Medulla oblongata (tissue), 1 donor: ENCODE measurements around the gene LPP.

Experiments
- DNase-seq: peaks from one replicate; pipeline ENCODE4 v3.0.0-alpha.2; 2015; ENCODE audit errors: extremely low spot score

LPP gene

GRCh38 chr3:188829130-188829529 is 675.2 kb downstream of the LPP start:
- no peak for DNase-seq

- no peak for DNase-seq
These were observed 675.6 kb downstream of the LPP start for GRCh38 chr3:188829576-188829975.

- DNase-seq = no peak
These were observed 676.9 kb downstream of the LPP start for GRCh38 chr3:188830893-188831292.

- no peak for DNase-seq
These were observed 678.2 kb downstream of the LPP start for GRCh38 chr3:188832146-188832545.

GRCh38 chr3:188832961-188833721 is 679.2 kb downstream of the LPP start:
- DNase-seq = no peak

- no peak for DNase-seq
These were observed 680.4 kb downstream of the LPP start for GRCh38 chr3:188834349-188834748.

- DNase-seq = no peak
These were observed 685.3 kb downstream of the LPP start for GRCh38 chr3:188839187-188839695.

GRCh38 chr3:188840290-188840689 is 686.3 kb downstream of the LPP start:
- no peak for DNase-seq

GRCh38 chr3:188841906-188842305 is 687.9 kb downstream of the LPP start:
- DNase-seq = no peak

- no peak for DNase-seq
These were observed 688.7 kb downstream of the LPP start for GRCh38 chr3:188842639-188843038.

- no peak for DNase-seq
These were observed 690.1 kb downstream of the LPP start for GRCh38 chr3:188844096-188844495.

GRCh38 chr3:188845514-188845913 is 691.6 kb downstream of the LPP start:
- no peak for DNase-seq

- no peak for DNase-seq
These were observed 695.0 kb downstream of the LPP start for GRCh38 chr3:188848947-188849346.

- peak; percentile 60 for DNase-seq
These were observed 700.2 kb downstream of the LPP start for GRCh38 chr3:188853856-188854771.

GRCh38 chr3:188854772-188855149 is 700.8 kb downstream of the LPP start:
- no peak for DNase-seq

GRCh38 chr3:188855675-188856074 is 701.7 kb downstream of the LPP start:
- DNase-seq = no peak

GRCh38 chr3:188860147-188860546 is 706.2 kb downstream of the LPP start:
- no peak for DNase-seq

GRCh38 chr3:188861842-188862744 is 708.1 kb downstream of the LPP start:
- DNase-seq = no peak

- DNase-seq = no peak
These were observed 710.0 kb downstream of the LPP start for GRCh38 chr3:188863999-188864406.

- no peak for DNase-seq
These were observed 713.8 kb downstream of the LPP start for GRCh38 chr3:188867691-188868265.

- no peak for DNase-seq
These were observed 714.8 kb downstream of the LPP start for GRCh38 chr3:188868803-188869202.
